GM23338 (cell line): Measurements from ENCODE around the gene ERCC6L. TPM values are rescaled to one million over a fixed set of nuclear protein-coding genes. Genes with fewer than 3 reads are reported as not detected.
A peak's percentile ranks its signal among the peaks of the same experiment; 100 is the strongest.

ENCODE experiments used
- ATAC-seq: fragments of 200-7000 bp; cut with Tn5 transposase; 3 replicates; pipeline ENCODE4 v1.9.1; 2020
- DNase-seq: peaks from one replicate; pipeline ENCODE4 v3.0.0-alpha.2; 2015; ENCODE audit warnings: low spot score
- H2AFZ ChIP-seq: fragments of 200-600 bp; sonication (generic); 2 replicates; pipeline ENCODE4 v1.8.0; 2016; ENCODE audit warnings: antibody characterized with exemption, mild to moderate bottlenecking, moderate library complexity
- H3F3A ChIP-seq: fragments of 200-600 bp; sonication (generic); replicated peaks from 2 replicates; pipeline ENCODE4 v1.8.0; 2017; ENCODE audit warnings: antibody characterized with exemption, mixed run types, low read depth
- H3K27ac ChIP-seq: fragments of 200-600 bp; sonication (generic); 2 replicates; pipeline ENCODE4 v1.6.1; 2016; ENCODE audit warnings: low read depth
- H3K27me3 ChIP-seq: fragments of 200-600 bp; sonication (generic); 2 replicates; pipeline ENCODE4 v1.8.0; 2016; ENCODE audit warnings: mild to moderate bottlenecking, mixed run types, moderate library complexity; ENCODE audit not compliant: insufficient read depth
- H3K36me3 ChIP-seq: fragments of 200-600 bp; sonication (generic); 2 replicates; pipeline ENCODE4 v1.8.0; 2016; ENCODE audit warnings: mild to moderate bottlenecking; ENCODE audit not compliant: insufficient read depth
- H3K4me1 ChIP-seq: fragments of 200-600 bp; sonication (generic); 2 replicates; pipeline ENCODE4 v1.8.0; 2016; ENCODE audit warnings: mild to moderate bottlenecking, moderate library complexity; ENCODE audit not compliant: insufficient read depth
- H3K4me2 ChIP-seq: fragments of 200-600 bp; sonication (generic); 2 replicates; pipeline ENCODE4 v1.7.1; 2017; ENCODE audit warnings: mixed run types
- H3K4me3 ChIP-seq: fragments of 200-600 bp; sonication (generic); 2 replicates; pipeline ENCODE4 v1.6.1; 2016; ENCODE audit warnings: mixed run types
- H3K79me2 ChIP-seq: fragments of 200-600 bp; sonication (generic); replicated peaks from 2 replicates; pipeline ENCODE4 v1.8.0; 2017; ENCODE audit warnings: mild to moderate bottlenecking; ENCODE audit not compliant: insufficient read depth
- H3K9me2 ChIP-seq: fragments of 200-600 bp; sonication (generic); 2 replicates; pipeline ENCODE4 v1.8.0; 2017; ENCODE audit not compliant: insufficient read depth
- H4K20me1 ChIP-seq: fragments of 200-600 bp; sonication (generic); replicated peaks from 2 replicates; pipeline ENCODE4 v1.8.0; 2017; ENCODE audit warnings: mild to moderate bottlenecking; ENCODE audit not compliant: insufficient read depth
- H3K27ac Mint-ChIP-seq: 2 replicates; pipeline ENCODE4 v1.8.0; 2020; ENCODE audit warnings: inconsistent platforms, mild to moderate bottlenecking, moderate library complexity, mixed read lengths
- H3K27me3 Mint-ChIP-seq: 3 replicates; pipeline ENCODE4 v1.8.0; 2022; ENCODE audit warnings: low read depth, mild to moderate bottlenecking, moderate library complexity, mixed read lengths, inconsistent platforms; ENCODE audit not compliant: insufficient read depth, poor library complexity
- H3K36me3 Mint-ChIP-seq: 3 replicates; pipeline ENCODE4 v1.8.0; 2021; ENCODE audit warnings: low read depth, mild to moderate bottlenecking, inconsistent platforms, moderate library complexity, mixed read lengths
- H3K4me1 Mint-ChIP-seq: 3 replicates; pipeline ENCODE4 v1.8.0; 2020; ENCODE audit warnings: mild to moderate bottlenecking, inconsistent platforms, mixed read lengths
- H3K4me3 Mint-ChIP-seq: 3 replicates; pipeline ENCODE4 v1.8.0; 2021; ENCODE audit warnings: moderate library complexity, mild to moderate bottlenecking, inconsistent platforms, mixed read lengths
- H3K9me3 Mint-ChIP-seq: 3 replicates; pipeline ENCODE4 v1.8.0; 2020; ENCODE audit warnings: moderate library complexity, mild to moderate bottlenecking, inconsistent platforms, mixed read lengths
- EZH2phosphoT487 ChIP-seq: fragments of 200-600 bp; sonication (generic); IDR thresholded peaks from one replicate; pipeline ENCODE4 v1.8.1; 2018; ENCODE audit warnings: antibody characterized with exemption; ENCODE audit not compliant: unreplicated experiment
- JUNB ChIP-seq: IDR thresholded peaks from one replicate; pipeline ENCODE4 v1.6.1; 2016; ENCODE audit warnings: antibody characterized with exemption; ENCODE audit not compliant: unreplicated experiment
- NANOG ChIP-seq: IDR thresholded peaks from 2 replicates; pipeline ENCODE4 v1.6.1; 2016; ENCODE audit warnings: antibody characterized with exemption, borderline replicate concordance
- STAT1 ChIP-seq: IDR thresholded peaks from one replicate; pipeline ENCODE4 v1.6.1; 2016; ENCODE audit warnings: antibody characterized with exemption; ENCODE audit not compliant: unreplicated experiment
- ZNF331 ChIP-seq: fragments of 250-450 bp; sonication (Bioruptor Pico); IDR thresholded peaks from 2 replicates; pipeline ENCODE4 v1.5.0; 2020; ENCODE audit warnings: low read depth, mild to moderate bottlenecking, moderate library complexity
- polyA plus RNA-seq: library from polyadenylated mRNA; unstranded; fragments of >200 nt; fragmentation: Nextera tagmentation; extraction: Ambion mirVana; gene quantifications from 2 replicates; pipeline ENCODE4 v1.2.1, GENCODE V29; 2016
- total RNA-seq: library from RNA; depleted of rRNA; stranded (reverse); fragments of >200 nt; shearing (Covaris generic); gene quantifications from 2 replicates; pipeline ENCODE4 v1.2.3, GENCODE V29; 2014
- TF ChIP-seq, protein P1 (sequence below): IDR thresholded peaks from one replicate; pipeline ENCODE4 v1.6.1; 2018; ENCODE audit warnings: antibody characterized with exemption; ENCODE audit not compliant: unreplicated experiment
- TF ChIP-seq, protein P2 (sequence below), 2 experiments: fragments of 200-600 bp in 1 of 2; sonication (generic) in 1 of 2; conservative IDR thresholded peaks; 2 replicates each; pipeline versions ENCODE4 v1.5.1 to v1.6.1; 2016 to 2017; ENCODE audit warnings: antibody characterized with exemption in 2 of 2, low read depth in 2 of 2, mild to moderate bottlenecking in 2 of 2, moderate library complexity in 1 of 2
- TF ChIP-seq, protein P3 (sequence below): fragments of 250-450 bp; sonication (Bioruptor Pico); IDR thresholded peaks from 2 replicates; pipeline ENCODE4 v1.5.0; 2020; ENCODE audit warnings: mild to moderate bottlenecking, moderate library complexity

The ERCC6L gene
- total and polyA plus RNA-seq, 2 experiments from 2014 or later: 11.3 to 23.1 TPM

DNA sequence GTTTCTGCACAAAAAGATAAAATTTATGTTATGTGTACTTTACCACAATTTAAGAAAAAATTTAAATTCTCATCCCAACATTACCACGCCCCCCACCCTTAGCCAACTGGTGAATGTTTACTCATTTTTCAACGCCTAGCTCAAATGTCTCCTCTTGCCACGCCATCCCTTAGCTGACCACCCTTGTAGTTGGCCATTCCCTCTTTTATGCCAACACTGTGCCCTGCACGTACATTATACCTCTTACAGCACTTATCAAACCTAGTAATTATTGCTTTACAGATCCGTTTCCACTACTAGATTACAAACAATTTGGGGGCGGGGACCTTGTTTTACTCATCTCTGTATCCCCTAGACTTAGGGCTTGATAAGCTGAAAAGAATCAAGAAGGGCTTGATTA is 644 bp downstream of the ERCC6L start:
- no peaks in the 10 kb centered on the region for H3K27me3 ChIP-seq
- Mint-ChIP-seq H3K27ac (peak overlapping the region; percentile 84; the same call in 1 of the 2 replicates), H3K36me3 (peaks cover 31% of the 10 kb centered on the region), H3K9me3 (peaks cover 3% of the 10 kb centered on the region; the same call in 2 of the 3 replicates), H3K4me3 (peak overlapping the region; percentile 94), H3K27me3 (peaks cover 6% of the 10 kb centered on the region), H3K4me1 (peaks cover 6% of the 10 kb centered on the region; the same call in 2 of the 3 replicates)
- H3F3A ChIP-seq: no peaks in the 10 kb centered on the region
- TF ChIP-seq EZH2phosphoT487: no peak
- TF ChIP-seq, protein P1, sequence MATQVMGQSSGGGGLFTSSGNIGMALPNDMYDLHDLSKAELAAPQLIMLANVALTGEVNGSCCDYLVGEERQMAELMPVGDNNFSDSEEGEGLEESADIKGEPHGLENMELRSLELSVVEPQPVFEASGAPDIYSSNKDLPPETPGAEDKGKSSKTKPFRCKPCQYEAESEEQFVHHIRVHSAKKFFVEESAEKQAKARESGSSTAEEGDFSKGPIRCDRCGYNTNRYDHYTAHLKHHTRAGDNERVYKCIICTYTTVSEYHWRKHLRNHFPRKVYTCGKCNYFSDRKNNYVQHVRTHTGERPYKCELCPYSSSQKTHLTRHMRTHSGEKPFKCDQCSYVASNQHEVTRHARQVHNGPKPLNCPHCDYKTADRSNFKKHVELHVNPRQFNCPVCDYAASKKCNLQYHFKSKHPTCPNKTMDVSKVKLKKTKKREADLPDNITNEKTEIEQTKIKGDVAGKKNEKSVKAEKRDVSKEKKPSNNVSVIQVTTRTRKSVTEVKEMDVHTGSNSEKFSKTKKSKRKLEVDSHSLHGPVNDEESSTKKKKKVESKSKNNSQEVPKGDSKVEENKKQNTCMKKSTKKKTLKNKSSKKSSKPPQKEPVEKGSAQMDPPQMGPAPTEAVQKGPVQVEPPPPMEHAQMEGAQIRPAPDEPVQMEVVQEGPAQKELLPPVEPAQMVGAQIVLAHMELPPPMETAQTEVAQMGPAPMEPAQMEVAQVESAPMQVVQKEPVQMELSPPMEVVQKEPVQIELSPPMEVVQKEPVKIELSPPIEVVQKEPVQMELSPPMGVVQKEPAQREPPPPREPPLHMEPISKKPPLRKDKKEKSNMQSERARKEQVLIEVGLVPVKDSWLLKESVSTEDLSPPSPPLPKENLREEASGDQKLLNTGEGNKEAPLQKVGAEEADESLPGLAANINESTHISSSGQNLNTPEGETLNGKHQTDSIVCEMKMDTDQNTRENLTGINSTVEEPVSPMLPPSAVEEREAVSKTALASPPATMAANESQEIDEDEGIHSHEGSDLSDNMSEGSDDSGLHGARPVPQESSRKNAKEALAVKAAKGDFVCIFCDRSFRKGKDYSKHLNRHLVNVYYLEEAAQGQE: no peak
- TF ChIP-seq, protein P2, sequence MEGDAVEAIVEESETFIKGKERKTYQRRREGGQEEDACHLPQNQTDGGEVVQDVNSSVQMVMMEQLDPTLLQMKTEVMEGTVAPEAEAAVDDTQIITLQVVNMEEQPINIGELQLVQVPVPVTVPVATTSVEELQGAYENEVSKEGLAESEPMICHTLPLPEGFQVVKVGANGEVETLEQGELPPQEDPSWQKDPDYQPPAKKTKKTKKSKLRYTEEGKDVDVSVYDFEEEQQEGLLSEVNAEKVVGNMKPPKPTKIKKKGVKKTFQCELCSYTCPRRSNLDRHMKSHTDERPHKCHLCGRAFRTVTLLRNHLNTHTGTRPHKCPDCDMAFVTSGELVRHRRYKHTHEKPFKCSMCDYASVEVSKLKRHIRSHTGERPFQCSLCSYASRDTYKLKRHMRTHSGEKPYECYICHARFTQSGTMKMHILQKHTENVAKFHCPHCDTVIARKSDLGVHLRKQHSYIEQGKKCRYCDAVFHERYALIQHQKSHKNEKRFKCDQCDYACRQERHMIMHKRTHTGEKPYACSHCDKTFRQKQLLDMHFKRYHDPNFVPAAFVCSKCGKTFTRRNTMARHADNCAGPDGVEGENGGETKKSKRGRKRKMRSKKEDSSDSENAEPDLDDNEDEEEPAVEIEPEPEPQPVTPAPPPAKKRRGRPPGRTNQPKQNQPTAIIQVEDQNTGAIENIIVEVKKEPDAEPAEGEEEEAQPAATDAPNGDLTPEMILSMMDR (conservative IDR thresholded peaks at IDR 0.05; ENCODE audit: low read depth in 2 of 2): no peak
- TF ChIP-seq ZNF331 (CRISPR knock-in tag): no peak
- no peak for TF ChIP-seq NANOG
- no peak for TF ChIP-seq STAT1
- TF ChIP-seq, protein P3, sequence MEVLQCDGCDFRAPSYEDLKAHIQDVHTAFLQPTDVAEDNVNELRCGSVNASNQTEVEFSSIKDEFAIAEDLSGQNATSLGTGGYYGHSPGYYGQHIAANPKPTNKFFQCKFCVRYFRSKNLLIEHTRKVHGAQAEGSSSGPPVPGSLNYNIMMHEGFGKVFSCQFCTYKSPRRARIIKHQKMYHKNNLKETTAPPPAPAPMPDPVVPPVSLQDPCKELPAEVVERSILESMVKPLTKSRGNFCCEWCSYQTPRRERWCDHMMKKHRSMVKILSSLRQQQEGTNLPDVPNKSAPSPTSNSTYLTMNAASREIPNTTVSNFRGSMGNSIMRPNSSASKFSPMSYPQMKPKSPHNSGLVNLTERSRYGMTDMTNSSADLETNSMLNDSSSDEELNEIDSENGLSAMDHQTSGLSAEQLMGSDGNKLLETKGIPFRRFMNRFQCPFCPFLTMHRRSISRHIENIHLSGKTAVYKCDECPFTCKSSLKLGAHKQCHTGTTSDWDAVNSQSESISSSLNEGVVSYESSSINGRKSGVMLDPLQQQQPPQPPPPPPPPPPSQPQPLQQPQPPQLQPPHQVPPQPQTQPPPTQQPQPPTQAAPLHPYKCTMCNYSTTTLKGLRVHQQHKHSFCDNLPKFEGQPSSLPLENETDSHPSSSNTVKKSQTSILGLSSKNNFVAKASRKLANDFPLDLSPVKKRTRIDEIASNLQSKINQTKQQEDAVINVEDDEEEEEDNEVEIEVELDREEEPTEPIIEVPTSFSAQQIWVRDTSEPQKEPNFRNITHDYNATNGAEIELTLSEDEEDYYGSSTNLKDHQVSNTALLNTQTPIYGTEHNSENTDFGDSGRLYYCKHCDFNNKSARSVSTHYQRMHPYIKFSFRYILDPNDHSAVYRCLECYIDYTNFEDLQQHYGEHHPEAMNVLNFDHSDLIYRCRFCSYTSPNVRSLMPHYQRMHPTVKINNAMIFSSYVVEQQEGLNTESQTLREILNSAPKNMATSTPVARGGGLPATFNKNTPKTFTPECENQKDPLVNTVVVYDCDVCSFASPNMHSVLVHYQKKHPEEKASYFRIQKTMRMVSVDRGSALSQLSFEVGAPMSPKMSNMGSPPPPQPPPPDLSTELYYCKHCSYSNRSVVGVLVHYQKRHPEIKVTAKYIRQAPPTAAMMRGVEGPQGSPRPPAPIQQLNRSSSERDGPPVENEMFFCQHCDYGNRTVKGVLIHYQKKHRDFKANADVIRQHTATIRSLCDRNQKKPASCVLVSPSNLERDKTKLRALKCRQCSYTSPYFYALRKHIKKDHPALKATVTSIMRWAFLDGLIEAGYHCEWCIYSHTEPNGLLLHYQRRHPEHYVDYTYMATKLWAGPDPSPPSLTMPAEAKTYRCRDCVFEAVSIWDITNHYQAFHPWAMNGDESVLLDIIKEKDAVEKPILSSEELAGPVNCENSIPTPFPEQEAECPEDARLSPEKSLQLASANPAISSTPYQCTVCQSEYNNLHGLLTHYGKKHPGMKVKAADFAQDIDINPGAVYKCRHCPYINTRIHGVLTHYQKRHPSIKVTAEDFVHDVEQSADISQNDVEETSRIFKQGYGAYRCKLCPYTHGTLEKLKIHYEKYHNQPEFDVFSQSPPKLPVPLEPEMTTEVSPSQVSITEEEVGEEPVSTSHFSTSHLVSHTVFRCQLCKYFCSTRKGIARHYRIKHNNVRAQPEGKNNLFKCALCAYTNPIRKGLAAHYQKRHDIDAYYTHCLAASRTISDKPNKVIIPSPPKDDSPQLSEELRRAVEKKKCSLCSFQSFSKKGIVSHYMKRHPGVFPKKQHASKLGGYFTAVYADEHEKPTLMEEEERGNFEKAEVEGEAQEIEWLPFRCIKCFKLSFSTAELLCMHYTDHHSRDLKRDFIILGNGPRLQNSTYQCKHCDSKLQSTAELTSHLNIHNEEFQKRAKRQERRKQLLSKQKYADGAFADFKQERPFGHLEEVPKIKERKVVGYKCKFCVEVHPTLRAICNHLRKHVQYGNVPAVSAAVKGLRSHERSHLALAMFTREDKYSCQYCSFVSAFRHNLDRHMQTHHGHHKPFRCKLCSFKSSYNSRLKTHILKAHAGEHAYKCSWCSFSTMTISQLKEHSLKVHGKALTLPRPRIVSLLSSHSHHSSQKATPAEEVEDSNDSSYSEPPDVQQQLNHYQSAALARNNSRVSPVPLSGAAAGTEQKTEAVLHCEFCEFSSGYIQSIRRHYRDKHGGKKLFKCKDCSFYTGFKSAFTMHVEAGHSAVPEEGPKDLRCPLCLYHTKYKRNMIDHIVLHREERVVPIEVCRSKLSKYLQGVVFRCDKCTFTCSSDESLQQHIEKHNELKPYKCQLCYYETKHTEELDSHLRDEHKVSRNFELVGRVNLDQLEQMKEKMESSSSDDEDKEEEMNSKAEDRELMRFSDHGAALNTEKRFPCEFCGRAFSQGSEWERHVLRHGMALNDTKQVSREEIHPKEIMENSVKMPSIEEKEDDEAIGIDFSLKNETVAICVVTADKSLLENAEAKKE: no peak
- no peak for TF ChIP-seq JUNB
- peak overlapping the region; percentile 90 for H3K4me2 ChIP-seq
- H2AFZ ChIP-seq: no peak overlapping the region
- H3K36me3 ChIP-seq: no peaks in the 10 kb centered on the region; the same call in 1 of the 2 replicates
- no peaks in the 10 kb centered on the region for H3K9me2 ChIP-seq
- peak; percentile 6 for DNase-seq
- ATAC-seq: no peak
- no peaks in the 10 kb centered on the region for H4K20me1 ChIP-seq
- H3K4me1 ChIP-seq: no peaks in the 10 kb centered on the region
- peak overlapping the region; percentile 94 for H3K27ac ChIP-seq
- peak overlapping the region; percentile 77 for H3K4me3 ChIP-seq
- peaks cover 39% of the 10 kb centered on the region for H3K79me2 ChIP-seq
